Measurements from ENCODE around the gene RAP1A. TPM values are rescaled to one million over a fixed set of nuclear protein-coding genes. Genes with fewer than 3 reads are reported as not detected.

RAP1A gene
- total RNA-seq, result 20.6 and 26.6 TPM in 2 replicates

DNA sequence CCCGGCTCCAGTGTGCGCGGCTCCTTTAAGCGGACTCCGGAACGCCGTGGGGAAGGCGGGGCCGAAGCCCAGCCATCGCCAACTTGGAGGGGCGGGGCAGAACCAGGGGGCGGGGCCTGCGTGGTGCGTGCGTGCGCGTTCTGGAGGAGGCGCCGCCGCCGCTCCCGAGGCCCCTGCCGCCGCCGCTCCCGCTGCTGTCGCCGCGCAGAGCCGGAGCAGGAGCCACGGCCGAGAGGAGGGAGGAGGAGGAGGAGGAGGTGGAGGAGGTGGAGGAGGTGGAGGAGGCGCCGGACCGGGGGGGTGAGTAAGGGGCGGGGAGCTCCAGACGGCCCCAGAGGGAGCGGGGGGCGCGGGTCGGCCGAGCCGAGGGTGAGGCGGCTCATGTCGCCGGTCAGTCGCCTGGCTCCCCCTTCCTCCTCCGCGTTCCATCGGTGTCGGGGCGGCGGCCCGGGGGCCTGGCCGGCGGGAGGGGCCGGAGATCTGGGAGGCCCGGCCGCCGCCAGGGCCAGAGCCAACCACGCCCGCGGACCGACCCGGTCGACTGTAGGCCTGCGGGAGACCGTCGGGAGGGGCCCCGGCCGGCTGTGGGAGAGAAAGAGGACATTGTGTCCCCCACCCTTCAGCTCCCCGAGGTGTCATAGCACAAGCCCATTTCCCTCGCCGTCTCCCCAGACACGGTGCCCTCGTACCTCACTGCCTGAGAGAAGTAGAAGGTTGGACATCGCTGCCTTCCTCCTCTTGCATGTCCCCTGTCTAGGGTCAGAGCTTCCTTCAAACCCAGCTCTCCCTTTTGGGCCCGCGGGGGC is at the start of gene RAP1A:
RAP1A (plus strand) TSS at position 155 of the 806 bp plus-strand sequence. CDS start 71,572 bp downstream, outside the sequence.

DNA sequence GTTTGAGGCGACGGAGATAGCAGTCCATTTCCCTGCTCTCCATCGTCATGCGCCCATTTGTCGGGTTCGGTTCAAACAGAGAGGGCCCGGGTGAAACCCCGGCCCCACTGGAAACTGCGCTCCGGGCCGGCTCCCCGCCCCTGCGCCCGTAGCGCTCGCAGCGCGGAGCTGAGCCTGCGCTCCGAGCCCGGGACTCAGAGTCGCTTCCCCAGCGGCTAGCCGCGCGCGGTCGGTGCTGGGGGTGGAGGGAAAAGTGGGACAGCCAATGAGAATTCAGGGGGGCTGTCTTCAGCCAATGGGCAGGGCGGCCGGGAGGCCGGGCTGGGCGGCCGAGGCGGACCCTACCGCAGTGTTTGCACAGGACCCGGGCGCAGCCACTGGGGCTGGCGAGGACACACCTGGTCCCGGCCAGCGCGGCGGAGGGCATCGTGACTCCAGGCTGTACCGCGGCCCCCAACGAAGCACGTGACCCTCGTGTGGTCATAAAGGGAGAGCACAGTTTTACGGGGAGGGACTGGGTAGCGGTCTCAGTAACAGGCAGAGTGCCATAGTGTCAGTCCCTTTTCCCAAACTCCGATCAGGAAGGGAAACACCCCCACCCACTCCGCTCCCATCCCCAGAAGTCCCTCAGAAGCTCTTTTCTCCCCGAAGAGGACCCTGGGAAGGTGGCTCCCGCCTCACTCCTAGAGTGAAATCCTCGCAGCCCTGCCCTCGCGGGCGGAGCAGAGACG is 119.8 kb downstream of the RAP1A start, which contains the start of gene INKA2:
INKA2 (minus strand) TSS at position 202 of the 731 bp plus-strand sequence; CDS start at position 49, 153 bp downstream.

DNA sequence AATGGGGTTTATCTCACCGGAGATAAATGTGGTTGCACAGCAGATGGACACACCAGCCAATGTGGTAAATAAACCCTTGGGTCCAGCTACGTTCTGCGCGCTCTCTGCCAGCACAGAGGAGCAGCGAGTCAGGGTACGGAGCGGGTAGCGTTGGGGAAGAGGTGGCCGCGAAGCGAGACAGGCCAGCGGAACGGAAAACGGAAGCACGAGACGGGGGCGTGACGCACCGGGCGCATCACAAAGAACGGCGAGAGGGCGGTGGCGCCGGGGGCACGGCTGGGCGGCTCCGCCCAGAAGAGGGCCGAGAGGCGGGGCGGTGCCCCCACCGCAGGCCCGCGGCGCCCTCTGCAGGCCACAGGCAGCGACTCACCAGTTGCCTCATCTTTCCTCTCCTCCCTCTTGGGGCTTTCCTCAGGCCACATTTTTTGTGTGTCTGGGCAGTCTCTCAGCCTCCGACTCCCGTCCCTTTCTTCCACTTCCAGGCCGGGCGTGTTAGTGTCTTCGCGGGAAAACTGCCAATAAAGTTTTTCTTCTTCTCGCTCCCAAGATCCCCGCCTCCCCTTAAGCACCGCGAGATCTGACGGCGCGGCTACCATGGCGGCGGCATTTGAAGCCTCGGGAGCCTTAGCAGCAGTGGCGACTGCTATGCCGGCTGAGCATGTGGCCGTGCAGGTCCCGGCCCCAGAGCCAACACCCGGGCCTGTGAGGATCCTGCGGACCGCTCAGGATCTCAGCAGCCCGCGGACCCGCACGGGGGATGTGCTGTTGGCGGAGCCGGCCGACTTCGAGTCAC is 135.9 kb downstream of the RAP1A start, which contains the start of gene DDX20:
DDX20 (plus strand) TSS at position 571 of the 793 bp plus-strand sequence; CDS start at position 595, 24 bp downstream.

Small RNA genes within 50 kb of the gene (small RNA-seq; reads per million reads assigned to genes)
- gene INKA2 (0.85 reads per million, percentile 52 among the genes with 10 or more reads in this experiment), gene RNU6-151P (not detected)

Other genes with a start within 250 kb of the RAP1A start
- 0.33 and 1.1 TPM in 2 replicates for gene OVGP1, start 192.1 kb upstream of the RAP1A start, total RNA-seq
- gene WDR77, start 170.5 kb upstream of the RAP1A start, total RNA-seq, result 48.0 and 62.2 TPM in 2 replicates
- gene ATP5PB, start 170.3 kb upstream of the RAP1A start, total RNA-seq, result 252 and 295 TPM in 2 replicates
- gene C1orf162, start 145.8 kb upstream of the RAP1A start, total RNA-seq, result 0.29 TPM in 1 of 2 replicates, not detected in the other
- gene ADORA3, start 116.2 kb upstream of the RAP1A start, total RNA-seq, result under 0.01 and 0.19 TPM in 2 replicates
- gene TMIGD3, start 116.2 kb upstream of the RAP1A start, total RNA-seq, result 0.33 and 0.38 TPM in 2 replicates
- gene INKA2, start 119.6 kb downstream of the RAP1A start, total RNA-seq, result 5.6 and 10.1 TPM in 2 replicates
- gene DDX20, start 136.1 kb downstream of the RAP1A start, total RNA-seq, result 25.5 and 28.6 TPM in 2 replicates